Astrocyte (in vitro differentiated cells and primary cell): ENCODE results near the gene CAMKK2.

Experiments used
- EZH2 ChIP-seq: IDR thresholded peaks from 2 replicates; pipeline ENCODE4 v1.6.1; 2012; ENCODE audit warnings: mild to moderate bottlenecking, low read length, inconsistent platforms; ENCODE audit not compliant: insufficient read depth
- TF ChIP-seq, protein P1 (sequence below): IDR thresholded peaks from 2 replicates; pipeline ENCODE4 v1.5.1; 2011; ENCODE audit warnings: low read depth, mild to moderate bottlenecking, inconsistent platforms, low read length, moderate library complexity; ENCODE audit not compliant: insufficient read depth

DNA sequence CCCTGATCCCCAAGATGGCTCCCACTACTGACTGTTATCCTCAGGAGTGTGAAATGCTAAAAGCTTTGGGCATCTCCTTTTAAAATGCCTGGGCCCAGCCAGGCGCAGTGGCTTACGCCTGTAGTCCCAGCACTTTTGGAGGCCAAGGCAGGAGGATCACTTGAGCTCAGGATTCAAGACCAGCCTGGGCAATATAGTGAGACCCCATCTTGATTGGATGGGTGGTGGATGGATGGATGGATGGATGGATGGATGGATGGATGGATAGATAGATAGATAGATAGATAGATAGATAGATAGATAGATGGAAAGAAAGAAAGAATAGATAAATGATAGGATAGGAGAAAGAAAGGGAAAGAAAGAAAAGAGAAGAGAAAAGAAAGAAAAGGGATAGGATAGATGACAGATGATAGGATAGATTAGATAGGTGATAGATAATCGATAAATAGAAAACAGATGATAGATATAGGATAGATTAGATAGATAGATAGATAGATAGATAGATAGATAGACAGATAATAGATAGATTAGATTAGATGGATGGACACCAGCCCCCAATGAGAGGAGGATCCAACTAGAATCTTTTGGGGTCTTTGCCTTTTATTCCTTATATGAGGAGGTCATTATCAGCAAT, 77.0 kb downstream of the CAMKK2 start:
- TF ChIP-seq, protein P1, sequence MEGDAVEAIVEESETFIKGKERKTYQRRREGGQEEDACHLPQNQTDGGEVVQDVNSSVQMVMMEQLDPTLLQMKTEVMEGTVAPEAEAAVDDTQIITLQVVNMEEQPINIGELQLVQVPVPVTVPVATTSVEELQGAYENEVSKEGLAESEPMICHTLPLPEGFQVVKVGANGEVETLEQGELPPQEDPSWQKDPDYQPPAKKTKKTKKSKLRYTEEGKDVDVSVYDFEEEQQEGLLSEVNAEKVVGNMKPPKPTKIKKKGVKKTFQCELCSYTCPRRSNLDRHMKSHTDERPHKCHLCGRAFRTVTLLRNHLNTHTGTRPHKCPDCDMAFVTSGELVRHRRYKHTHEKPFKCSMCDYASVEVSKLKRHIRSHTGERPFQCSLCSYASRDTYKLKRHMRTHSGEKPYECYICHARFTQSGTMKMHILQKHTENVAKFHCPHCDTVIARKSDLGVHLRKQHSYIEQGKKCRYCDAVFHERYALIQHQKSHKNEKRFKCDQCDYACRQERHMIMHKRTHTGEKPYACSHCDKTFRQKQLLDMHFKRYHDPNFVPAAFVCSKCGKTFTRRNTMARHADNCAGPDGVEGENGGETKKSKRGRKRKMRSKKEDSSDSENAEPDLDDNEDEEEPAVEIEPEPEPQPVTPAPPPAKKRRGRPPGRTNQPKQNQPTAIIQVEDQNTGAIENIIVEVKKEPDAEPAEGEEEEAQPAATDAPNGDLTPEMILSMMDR = no peak
- no peak for TF ChIP-seq EZH2
